K562 (cell line): ENCODE results near the gene ALS2.

Experiments
- CTCF ChIP-seq, 3 experiments: IDR thresholded peaks in 2 of 3; conservative IDR thresholded peaks in 1 of 3; 2 replicates each; pipeline ENCODE4 v1.5.1; 2011 to 2012; ENCODE audit warnings: low read length in 3 of 3, mild to moderate bottlenecking in 3 of 3, control low read depth in 2 of 3, improper control_type of control experiment in 1 of 3, inconsistent platforms in 1 of 3, low read depth in 1 of 3, mixed read lengths in 1 of 3, moderate library complexity in 1 of 3; ENCODE audit not compliant: insufficient read depth in 2 of 3
- EGR1 ChIP-seq: fragments of 450-650 bp; conservative IDR thresholded peaks from 2 replicates; pipeline ENCODE4 v1.6.1; 2017; ENCODE audit warnings: mild to moderate bottlenecking
- HNRNPLL ChIP-seq: fragments of 200-400 bp; formaldehyde crosslinking; IDR thresholded peaks from 2 replicates; pipeline ENCODE4 v1.6.1; 2017; ENCODE audit warnings: low read length, low read depth, mild to moderate bottlenecking; ENCODE audit not compliant: poor library complexity, severe bottlenecking

- no peak for TF ChIP-seq CTCF (IDR thresholded peaks at IDR 0.05 in 2 of 3, conservative IDR thresholded peaks at IDR 0.05 in 1 of 3; ENCODE audit: insufficient read depth in 2 of 3, low read depth in 1 of 3, low read length in 3 of 3)
- TF ChIP-seq EGR1 = no peak
- TF ChIP-seq HNRNPLL = no peak
Measured at GRCh38 chr2:201797175-201797840, 16.6 kb upstream of the ALS2 start.
